ENCODE data around the gene CHTOP. TPM values are rescaled to one million over a fixed set of nuclear protein-coding genes. Genes with fewer than 3 reads are reported as not detected.
"Not testable (repeated sequence)": the region's sequence is repeated elsewhere in the genome, so short reads cannot be mapped to it uniquely, and the experiment has no call there.

The CHTOP gene
- total and polyA plus RNA-seq, 2 experiments from 2014 or later = 26.9 to 42.2 TPM

- Histone ChIP-seq H2AFZ (no peak overlapping the region), H4K20me1 (ENCODE audit: insufficient read depth) (no peaks in the 10 kb centered on the region), H3K36me3 (ENCODE audit: low read depth) (peaks cover 74% of the 10 kb centered on the region), H3K27ac (no peak overlapping the region), H3K79me2 (ENCODE audit: insufficient read depth) (peaks cover 63% of the 10 kb centered on the region), H3F3A (ENCODE audit: insufficient read depth) (peaks cover 73% of the 10 kb centered on the region), H3K4me3 (no peak overlapping the region), H3K9ac (no peak overlapping the region), H3K4me1 (ENCODE audit: insufficient read depth) (peaks cover 12% of the 10 kb centered on the region), H3K27me3 (replicated peaks; ENCODE audit: insufficient read depth) (no peaks in the 10 kb centered on the region), H3K4me2 (ENCODE audit: unreplicated experiment) (no peak overlapping the region), H3K9me3 (ENCODE audit: low read depth) (no peaks in the 10 kb centered on the region), H3K9me2 (ENCODE audit: insufficient read depth) (no peaks in the 10 kb centered on the region)
- 79 to 85% methylated on average over 4 of the region's 4 CpGs for WGBS, 2 experiments (ENCODE audit: low coverage in 1 of 2, low lambda C conversion rate in 2 of 2, missing lambda C conversion rate in 2 of 2)
- DNase-seq = no peak
- in situ Hi-C loops (cut with MboI) = no loop called here
- TF ChIP-seq EZH2 (IDR thresholded peaks at IDR 0.05; ENCODE audit: insufficient read depth, poor library complexity, severe bottlenecking) = no peak
- TF ChIP-seq EZH2phosphoT487 (IDR thresholded peaks at IDR 0.05; ENCODE audit: insufficient read depth, low read depth) = no peak
Measured at GRCh38 chr1:153667439-153667838, 33.6 kb downstream of the CHTOP start.

- H4K20me1 ChIP-seq (ENCODE audit: insufficient read depth); H3K9ac ChIP-seq; DNase-seq; H3K9me3 ChIP-seq (ENCODE audit: low read depth); H3K4me2 ChIP-seq (ENCODE audit: unreplicated experiment); H2AFZ ChIP-seq; in situ Hi-C loops (cut with MboI); H3K27me3 ChIP-seq (replicated peaks; ENCODE audit: insufficient read depth); H3K9me2 ChIP-seq (ENCODE audit: insufficient read depth); H3K4me1 ChIP-seq (ENCODE audit: insufficient read depth); H3K4me3 ChIP-seq; H3K27ac ChIP-seq: not testable (repeated sequence)
- Histone ChIP-seq H3K36me3 (ENCODE audit: low read depth) (peaks cover 61% of the 10 kb centered on the region), H3F3A (ENCODE audit: insufficient read depth) (peaks cover 73% of the 10 kb centered on the region), H3K79me2 (ENCODE audit: insufficient read depth) (peaks cover 63% of the 10 kb centered on the region)
- 86 to 89% methylated on average over 8 of the region's 8 CpGs for WGBS, 2 experiments (ENCODE audit: low coverage in 1 of 2, low lambda C conversion rate in 2 of 2, missing lambda C conversion rate in 2 of 2)
Measured at GRCh38 chr1:153668672-153669071, 34.8 kb downstream of the CHTOP start.

GRCh38 chr1:153669606-153670005 lies 35.7 kb downstream of the CHTOP start:
- DNase-seq = no peak
- peaks cover 62% of the 10 kb centered on the region for H3K79me2 ChIP-seq (ENCODE audit: insufficient read depth)
- H3K4me1 ChIP-seq (ENCODE audit: insufficient read depth) = peaks cover 9% of the 10 kb centered on the region
- TF ChIP-seq EZH2phosphoT487 (IDR thresholded peaks at IDR 0.05; ENCODE audit: insufficient read depth, low read depth) = no peak
- no peak for TF ChIP-seq EZH2 (IDR thresholded peaks at IDR 0.05; ENCODE audit: insufficient read depth, poor library complexity, severe bottlenecking)
- no peaks in the 10 kb centered on the region for H3K9me2 ChIP-seq (ENCODE audit: insufficient read depth)
- H2AFZ ChIP-seq = no peak overlapping the region
- H3F3A ChIP-seq (ENCODE audit: insufficient read depth) = peaks cover 64% of the 10 kb centered on the region
- 69 to 71% methylated on average over 6 of the region's 6 CpGs for WGBS, 2 experiments (ENCODE audit: low coverage in 1 of 2, low lambda C conversion rate in 2 of 2, missing lambda C conversion rate in 2 of 2)
- H3K36me3 ChIP-seq (ENCODE audit: low read depth) = peaks cover 52% of the 10 kb centered on the region
- no peaks in the 10 kb centered on the region for H4K20me1 ChIP-seq (ENCODE audit: insufficient read depth)
- no peaks in the 10 kb centered on the region for H3K9me3 ChIP-seq (ENCODE audit: low read depth)
- H3K27me3 ChIP-seq (replicated peaks; ENCODE audit: insufficient read depth) = no peaks in the 10 kb centered on the region
- H3K27ac ChIP-seq = no peak overlapping the region
- peak overlapping the region; percentile 95 for H3K4me2 ChIP-seq (ENCODE audit: unreplicated experiment)
- H3K9ac ChIP-seq = peak overlapping the region; percentile 97
- in situ Hi-C loops (cut with MboI) = no loop called here
- peak overlapping the region; percentile 97 for H3K4me3 ChIP-seq

DNA sequence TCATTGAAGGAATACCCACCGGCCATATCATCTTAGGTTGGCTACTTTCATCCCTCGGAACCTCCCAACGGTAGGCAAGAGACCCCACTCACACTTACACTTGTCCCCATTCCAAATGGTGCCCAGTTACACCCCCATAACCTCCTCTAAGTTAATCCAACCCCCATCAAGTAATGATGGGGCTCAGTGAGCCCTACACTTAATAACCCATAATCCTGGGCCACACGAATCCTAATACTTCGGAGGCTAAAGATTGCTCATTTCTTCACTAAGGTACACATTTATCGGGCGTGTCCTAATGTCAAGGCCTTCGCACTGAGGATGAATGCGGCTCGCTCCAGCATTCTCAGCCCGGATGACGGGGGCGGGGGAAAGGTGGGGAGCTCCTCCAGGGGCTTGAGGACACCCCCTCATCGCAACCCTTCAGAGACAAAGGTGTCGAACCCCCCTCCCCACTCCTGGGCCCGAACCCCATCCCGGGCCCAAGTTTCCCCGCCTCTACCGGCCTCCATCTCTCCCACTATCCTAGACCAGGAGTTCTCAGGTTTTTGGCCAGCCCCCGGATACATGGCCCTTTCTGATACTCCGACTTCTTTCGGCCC lies 36.5 kb downstream of the CHTOP start:
- Histone ChIP-seq H4K20me1 (ENCODE audit: insufficient read depth) (no peaks in the 10 kb centered on the region), H3K27me3 (replicated peaks; ENCODE audit: insufficient read depth) (no peaks in the 10 kb centered on the region), H3K27ac (peak overlapping the region; percentile 68), H3K9me2 (ENCODE audit: insufficient read depth) (no peaks in the 10 kb centered on the region), H3K4me3 (peak overlapping the region; percentile 97), H2AFZ (peak overlapping the region; percentile 73), H3K4me1 (ENCODE audit: insufficient read depth) (peaks cover 9% of the 10 kb centered on the region), H3K4me2 (ENCODE audit: unreplicated experiment) (peak overlapping the region; percentile 95), H3K9me3 (ENCODE audit: low read depth) (no peaks in the 10 kb centered on the region), H3F3A (ENCODE audit: insufficient read depth) (peaks cover 56% of the 10 kb centered on the region), H3K79me2 (ENCODE audit: insufficient read depth) (peaks cover 55% of the 10 kb centered on the region), H3K36me3 (ENCODE audit: low read depth) (peaks cover 45% of the 10 kb centered on the region), H3K9ac (peak overlapping the region; percentile 97)
- TF ChIP-seq EZH2phosphoT487 (IDR thresholded peaks at IDR 0.05; ENCODE audit: insufficient read depth, low read depth) (no peak), EZH2 (IDR thresholded peaks at IDR 0.05; ENCODE audit: insufficient read depth, poor library complexity, severe bottlenecking) (no peak)
- in situ Hi-C loops (cut with MboI) = no loop called here
- DNase-seq = peak; percentile 45
- WGBS, 2 experiments (ENCODE audit: low coverage in 1 of 2, low lambda C conversion rate in 2 of 2, missing lambda C conversion rate in 2 of 2) = 2 to 3% methylated on average over 22 of the region's 22 CpGs

All from GM23248 (cell line).